GM18511 (cell line): Measurements from ENCODE around the gene HERC2.
"Not testable (repeated sequence)": the region's sequence is repeated elsewhere in the genome, so short reads cannot be mapped to it uniquely, and the experiment has no call there.

Source experiments
- ATAC-seq: cut with Tn5 transposase; IDR thresholded peaks from one replicate; pipeline ENCODE4 v1.9.1; 2021; ENCODE audit warnings: mild to moderate bottlenecking, moderate library complexity; ENCODE audit not compliant: unreplicated experiment

Gene HERC2

GRCh38 chr15:28182731-28183130, 139.2 kb downstream of the HERC2 start:
- no peak for ATAC-seq

- ATAC-seq = no peak
Observed at GRCh38 chr15:28182216-28182615, 139.8 kb downstream of the HERC2 start.

- no peak for ATAC-seq
Observed at GRCh38 chr15:28181366-28181765, 140.6 kb downstream of the HERC2 start.

- no peak for ATAC-seq
Observed at GRCh38 chr15:28179270-28179669, 142.7 kb downstream of the HERC2 start.

- no peak for ATAC-seq
Observed at GRCh38 chr15:28178727-28179126, 143.3 kb downstream of the HERC2 start.

GRCh38 chr15:28178290-28178689, 143.7 kb downstream of the HERC2 start:
- ATAC-seq = no peak

GRCh38 chr15:28169366-28169765, 152.6 kb downstream of the HERC2 start:
- ATAC-seq = no peak

GRCh38 chr15:28168405-28169121, 153.4 kb downstream of the HERC2 start:
- ATAC-seq = not testable (repeated sequence)

- no peak for ATAC-seq
Observed at GRCh38 chr15:28167042-28167441, 154.9 kb downstream of the HERC2 start.

GRCh38 chr15:28165791-28166190, 156.2 kb downstream of the HERC2 start:
- no peak for ATAC-seq

- no peak for ATAC-seq
Observed at GRCh38 chr15:28164876-28165275, 157.1 kb downstream of the HERC2 start.

GRCh38 chr15:28154283-28154682, 167.7 kb downstream of the HERC2 start:
- no peak for ATAC-seq

GRCh38 chr15:28153492-28154119, 168.4 kb downstream of the HERC2 start:
- ATAC-seq = no peak

GRCh38 chr15:28152538-28152923, 169.4 kb downstream of the HERC2 start:
- ATAC-seq = not testable (repeated sequence)

- ATAC-seq = not testable (repeated sequence)
Observed at GRCh38 chr15:28151864-28152537, 170.0 kb downstream of the HERC2 start.

- no peak for ATAC-seq
Observed at GRCh38 chr15:28147801-28148200, 174.2 kb downstream of the HERC2 start.

- not testable (repeated sequence) for ATAC-seq
Observed at GRCh38 chr15:28145419-28145818, 176.6 kb downstream of the HERC2 start.

- ATAC-seq = no peak
Observed at GRCh38 chr15:28140062-28140461, 181.9 kb downstream of the HERC2 start.

- not testable (repeated sequence) for ATAC-seq
Observed at GRCh38 chr15:28137408-28138039, 184.5 kb downstream of the HERC2 start.

- ATAC-seq = peak; percentile 100
Observed at GRCh38 chr15:28136236-28136904, 185.6 kb downstream of the HERC2 start.

GRCh38 chr15:28133281-28133680, 188.7 kb downstream of the HERC2 start:
- no peak for ATAC-seq
